Liver (tissue), 3 donors: ENCODE data around the gene CLK4.

Source experiments
- ATF3 ChIP-seq: IDR thresholded peaks from 2 replicates; pipeline ENCODE4 v1.6.1; 2016; ENCODE audit warnings: antibody characterized with exemption
- HNF4G ChIP-seq: IDR thresholded peaks from 2 replicates; pipeline ENCODE4 v1.6.1; 2016; ENCODE audit warnings: antibody characterized with exemption
- REST ChIP-seq: IDR thresholded peaks from 2 replicates; pipeline ENCODE4 v1.6.1; 2016; ENCODE audit warnings: antibody characterized with exemption, mild to moderate bottlenecking
- TF ChIP-seq, protein P1 (sequence below): fragments of 150-350 bp; IDR thresholded peaks from 2 replicates; pipeline ENCODE4 v1.5.1; 2017; ENCODE audit warnings: improper control_type of control experiment, low read depth, low read length; ENCODE audit not compliant: missing input control
- donor health status: healthy.
- donor health status: healthy.

- TF ChIP-seq HNF4G = no peak
- TF ChIP-seq, protein P1, sequence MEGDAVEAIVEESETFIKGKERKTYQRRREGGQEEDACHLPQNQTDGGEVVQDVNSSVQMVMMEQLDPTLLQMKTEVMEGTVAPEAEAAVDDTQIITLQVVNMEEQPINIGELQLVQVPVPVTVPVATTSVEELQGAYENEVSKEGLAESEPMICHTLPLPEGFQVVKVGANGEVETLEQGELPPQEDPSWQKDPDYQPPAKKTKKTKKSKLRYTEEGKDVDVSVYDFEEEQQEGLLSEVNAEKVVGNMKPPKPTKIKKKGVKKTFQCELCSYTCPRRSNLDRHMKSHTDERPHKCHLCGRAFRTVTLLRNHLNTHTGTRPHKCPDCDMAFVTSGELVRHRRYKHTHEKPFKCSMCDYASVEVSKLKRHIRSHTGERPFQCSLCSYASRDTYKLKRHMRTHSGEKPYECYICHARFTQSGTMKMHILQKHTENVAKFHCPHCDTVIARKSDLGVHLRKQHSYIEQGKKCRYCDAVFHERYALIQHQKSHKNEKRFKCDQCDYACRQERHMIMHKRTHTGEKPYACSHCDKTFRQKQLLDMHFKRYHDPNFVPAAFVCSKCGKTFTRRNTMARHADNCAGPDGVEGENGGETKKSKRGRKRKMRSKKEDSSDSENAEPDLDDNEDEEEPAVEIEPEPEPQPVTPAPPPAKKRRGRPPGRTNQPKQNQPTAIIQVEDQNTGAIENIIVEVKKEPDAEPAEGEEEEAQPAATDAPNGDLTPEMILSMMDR = no peak
- TF ChIP-seq REST = no peak
- TF ChIP-seq ATF3 = no peak
Measured at GRCh38 chr5:178644826-178645545, 18.1 kb upstream of the CLK4 start.
